Astrocyte (in vitro differentiated cells and primary cell): Measurements from ENCODE around the gene CCDC74B. TPM values are rescaled to one million over a fixed set of nuclear protein-coding genes. Genes with fewer than 3 reads are reported as not detected.

ENCODE experiments used
- DNase-seq: peaks from one replicate; pipeline ENCODE4 v3.0.0-alpha.2; 2010; ENCODE audit warnings: low read depth
- FAIRE-seq: peaks from 2 replicates; lab custom pipeline; 2011; peaks lifted over from hg19 to GRCh38; lab: Jason Lieb, UNC
- H2AFZ ChIP-seq: 2 replicates; pipeline ENCODE4 v1.6.0; 2012; ENCODE audit warnings: low read depth, low read length, inconsistent platforms
- H3K27ac ChIP-seq: 2 replicates; pipeline ENCODE4 v1.5.1; 2011; ENCODE audit warnings: low read depth, low read length, inconsistent platforms
- H3K27me3 ChIP-seq: 2 replicates; pipeline ENCODE4 v1.6.0; 2011; ENCODE audit warnings: low read length, inconsistent platforms; ENCODE audit not compliant: insufficient read depth
- H3K36me3 ChIP-seq: 2 replicates; pipeline ENCODE4 v1.5.1; 2011; ENCODE audit warnings: low read length, inconsistent platforms; ENCODE audit not compliant: insufficient read depth
- H3K4me1 ChIP-seq: 2 replicates; pipeline ENCODE4 v1.5.1; 2011; ENCODE audit warnings: low read length, inconsistent platforms; ENCODE audit not compliant: insufficient read depth
- H3K4me2 ChIP-seq: 2 replicates; pipeline ENCODE4 v1.6.0; 2012; ENCODE audit warnings: low read length, inconsistent platforms
- H3K4me3 ChIP-seq: 2 replicates; pipeline ENCODE4 v1.5.1; 2011; ENCODE audit warnings: low read depth, mild to moderate bottlenecking, low read length, inconsistent platforms; ENCODE audit not compliant: insufficient read depth
- H3K79me2 ChIP-seq: 2 replicates; pipeline ENCODE4 v1.6.0; 2012; ENCODE audit warnings: mild to moderate bottlenecking, low read length, inconsistent platforms; ENCODE audit not compliant: insufficient read depth
- H3K9ac ChIP-seq: 2 replicates; pipeline ENCODE4 v1.6.0; 2012; ENCODE audit warnings: mild to moderate bottlenecking, low read length, inconsistent platforms
- H3K9me3 ChIP-seq: 2 replicates; pipeline ENCODE4 v1.5.1; 2012; ENCODE audit warnings: low read depth, mild to moderate bottlenecking, low read length, inconsistent platforms; ENCODE audit not compliant: insufficient read depth
- H4K20me1 ChIP-seq: 2 replicates; pipeline ENCODE4 v1.6.0; 2012; ENCODE audit warnings: low read length, inconsistent platforms; ENCODE audit not compliant: insufficient read depth
- H3K27ac Mint-ChIP-seq: one replicate; pipeline ENCODE4 v1.8.0; 2021; ENCODE audit warnings: mild to moderate bottlenecking, mixed read lengths; ENCODE audit not compliant: unreplicated experiment
- H3K27me3 Mint-ChIP-seq: one replicate; pipeline ENCODE4 v1.8.0; 2021; ENCODE audit warnings: low read depth, mixed read lengths; ENCODE audit not compliant: unreplicated experiment
- H3K36me3 Mint-ChIP-seq: one replicate; pipeline ENCODE4 v1.8.0; 2021; ENCODE audit warnings: low read depth, mixed read lengths; ENCODE audit not compliant: unreplicated experiment
- H3K4me1 Mint-ChIP-seq: one replicate; pipeline ENCODE4 v1.8.0; 2021; ENCODE audit warnings: low read depth, mixed read lengths; ENCODE audit not compliant: unreplicated experiment
- H3K4me3 Mint-ChIP-seq: one replicate; pipeline ENCODE4 v1.8.0; 2021; ENCODE audit warnings: mild to moderate bottlenecking, moderate library complexity, mixed read lengths; ENCODE audit not compliant: unreplicated experiment
- H3K9me3 Mint-ChIP-seq: one replicate; pipeline ENCODE4 v1.8.0; 2021; ENCODE audit warnings: mild to moderate bottlenecking, mixed read lengths; ENCODE audit not compliant: unreplicated experiment
- CTCF ChIP-seq: IDR thresholded peaks from 2 replicates; pipeline ENCODE4 v1.5.1; 2011; ENCODE audit warnings: low read depth, mild to moderate bottlenecking, inconsistent platforms, low read length, moderate library complexity; ENCODE audit not compliant: insufficient read depth
- EZH2 ChIP-seq: IDR thresholded peaks from 2 replicates; pipeline ENCODE4 v1.6.1; 2012; ENCODE audit warnings: mild to moderate bottlenecking, low read length, inconsistent platforms; ENCODE audit not compliant: insufficient read depth
- total RNA-seq: library from RNA; stranded (reverse); gene quantifications from 2 replicates; pipeline ENCODE4 v1.2.1, GENCODE V29; 2021

CCDC74B gene
- total RNA-seq, 1 donor from 2014 or later: 3.0 TPM

- DNase-seq (no peak), FAIRE-seq (no peak)
- Histone ChIP-seq H3K27ac (no peak overlapping the region), H3K36me3 (no peaks in the 10 kb centered on the region), H3K4me1 (peaks cover 14% of the 10 kb centered on the region), H2AFZ (no peak overlapping the region), H3K79me2 (peaks cover 36% of the 10 kb centered on the region), H4K20me1 (peaks cover 16% of the 10 kb centered on the region), H3K9ac (no peak overlapping the region), H3K9me3 (no peaks in the 10 kb centered on the region), H3K4me2 (no peak overlapping the region), H3K4me3 (no peak overlapping the region), H3K27me3 (no peaks in the 10 kb centered on the region)
- TF ChIP-seq CTCF (no peak), EZH2 (no peak)
- no peaks in the 10 kb centered on the region for H3K27me3 Mint-ChIP-seq
- no peak overlapping the region for H3K4me3 Mint-ChIP-seq
- H3K9me3 Mint-ChIP-seq: no peaks in the 10 kb centered on the region
- H3K4me1 Mint-ChIP-seq: peaks cover 18% of the 10 kb centered on the region
- H3K36me3 Mint-ChIP-seq: peaks cover 10% of the 10 kb centered on the region
- H3K27ac Mint-ChIP-seq: no peak overlapping the region
Observed at GRCh38 chr2:130187268-130187667, 42.4 kb upstream of the CCDC74B start.

DNA sequence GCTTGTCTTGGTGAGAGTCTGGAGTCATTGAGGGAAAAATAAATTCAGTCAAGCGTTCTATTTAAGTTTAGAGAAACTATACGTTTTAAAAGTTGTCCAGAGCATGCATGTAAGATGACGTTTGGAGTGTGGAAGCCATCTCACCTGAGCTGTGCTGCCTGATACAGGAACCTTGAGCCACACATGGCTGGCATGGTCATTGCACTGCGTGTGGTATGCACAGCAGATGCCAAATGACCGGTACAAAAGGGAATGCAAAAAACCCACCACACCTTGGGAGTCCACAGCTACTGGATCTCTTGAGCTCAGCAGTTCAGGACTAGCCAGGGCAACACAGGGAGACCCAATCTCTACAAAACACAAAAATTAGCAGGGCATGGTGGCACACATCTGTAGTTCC, 41.5 kb upstream of the CCDC74B start:
- Mint-ChIP-seq H3K9me3 (no peaks in the 10 kb centered on the region), H3K36me3 (peaks cover 7% of the 10 kb centered on the region), H3K4me3 (no peak overlapping the region), H3K4me1 (peaks cover 18% of the 10 kb centered on the region), H3K27ac (no peak overlapping the region), H3K27me3 (no peaks in the 10 kb centered on the region)
- Histone ChIP-seq H3K79me2 (peaks cover 42% of the 10 kb centered on the region), H3K4me3 (no peak overlapping the region), H3K27me3 (no peaks in the 10 kb centered on the region), H3K9ac (no peak overlapping the region), H2AFZ (no peak overlapping the region), H3K9me3 (no peaks in the 10 kb centered on the region), H3K4me2 (no peak overlapping the region), H3K27ac (no peak overlapping the region), H3K36me3 (no peaks in the 10 kb centered on the region), H3K4me1 (peaks cover 14% of the 10 kb centered on the region), H4K20me1 (peaks cover 16% of the 10 kb centered on the region)
- FAIRE-seq (no peak), DNase-seq (no peak)
- TF ChIP-seq CTCF: no peak
- TF ChIP-seq EZH2: no peak

GRCh38 chr2:130185896-130186295, 41.0 kb upstream of the CCDC74B start:
- Histone ChIP-seq H4K20me1 (peaks cover 16% of the 10 kb centered on the region), H3K4me3 (no peak overlapping the region), H3K4me2 (no peak overlapping the region), H2AFZ (no peak overlapping the region), H3K9ac (no peak overlapping the region), H3K36me3 (no peaks in the 10 kb centered on the region), H3K4me1 (peaks cover 14% of the 10 kb centered on the region), H3K79me2 (peaks cover 47% of the 10 kb centered on the region), H3K27me3 (no peaks in the 10 kb centered on the region), H3K27ac (no peak overlapping the region), H3K9me3 (no peaks in the 10 kb centered on the region)
- Mint-ChIP-seq H3K4me1 (peaks cover 18% of the 10 kb centered on the region), H3K27me3 (no peaks in the 10 kb centered on the region), H3K36me3 (peaks cover 5% of the 10 kb centered on the region), H3K4me3 (no peak overlapping the region), H3K9me3 (no peaks in the 10 kb centered on the region), H3K27ac (no peak overlapping the region)
- no peak for FAIRE-seq
- no peak for TF ChIP-seq CTCF
- no peak for TF ChIP-seq EZH2
- no peak for DNase-seq
